NCI-H526 treated with DMSO at 0.1 percent for 48 hours (cell line): ENCODE results near the gene TGIF2.
A peak's percentile ranks its signal among the peaks of the same experiment; 100 is the strongest.
"Not testable (repeated sequence)": the region's sequence is repeated elsewhere in the genome, so short reads cannot be mapped to it uniquely, and the experiment has no call there.

Source experiments
- DNase-seq: peaks from one replicate; lab custom pipeline; 2025; lab: John Stamatoyannopoulos, UW

The TGIF2 gene

DNA sequence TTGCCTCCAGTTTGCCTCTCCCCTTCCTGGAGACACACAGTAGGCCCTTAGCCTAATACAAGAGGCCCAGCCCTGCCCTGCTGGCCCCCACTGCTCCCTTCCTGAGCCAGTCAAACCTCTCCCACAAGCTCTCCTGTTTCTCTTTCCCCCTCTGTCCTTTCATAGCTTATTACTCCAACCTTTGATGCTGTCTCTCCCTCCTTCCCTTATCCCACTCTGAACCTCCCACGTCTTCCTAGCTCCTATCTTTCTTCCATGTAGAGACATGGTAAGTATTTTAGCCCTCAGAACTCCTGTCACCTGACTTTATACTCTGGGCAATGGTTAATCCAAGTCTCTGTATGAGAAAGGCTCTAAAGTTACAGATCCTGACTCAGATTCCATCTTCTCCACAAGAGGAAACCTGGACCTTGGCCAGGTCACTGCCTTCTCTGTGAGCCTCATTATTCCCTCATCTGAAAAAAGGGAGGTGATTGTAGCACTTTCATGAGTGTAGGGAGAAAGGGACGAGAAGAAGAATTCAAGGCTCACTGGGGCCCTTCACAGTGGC lies 6.7 kb downstream of the TGIF2 start:
- DNase-seq, result no peak

DNA sequence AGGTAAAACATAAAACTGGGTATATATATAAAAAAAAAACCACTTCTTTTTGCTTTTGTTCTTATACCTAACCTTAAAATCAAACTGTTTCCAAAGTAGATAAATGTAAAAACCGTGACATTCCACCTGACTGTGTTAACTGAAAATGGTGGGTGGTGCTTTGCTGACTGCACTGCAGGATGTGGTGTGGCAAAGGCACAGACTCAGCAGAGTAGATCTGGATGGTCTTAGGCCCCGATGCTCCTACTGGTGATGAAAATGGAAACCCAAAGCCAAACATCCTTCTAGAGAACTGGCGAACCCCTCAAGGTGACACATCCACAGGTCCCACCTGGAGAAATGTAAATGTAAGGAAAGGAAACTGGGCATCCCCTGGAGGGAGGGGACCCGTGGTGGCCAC lies 8.9 kb downstream of the TGIF2 start:
- no peak for DNase-seq

DNA sequence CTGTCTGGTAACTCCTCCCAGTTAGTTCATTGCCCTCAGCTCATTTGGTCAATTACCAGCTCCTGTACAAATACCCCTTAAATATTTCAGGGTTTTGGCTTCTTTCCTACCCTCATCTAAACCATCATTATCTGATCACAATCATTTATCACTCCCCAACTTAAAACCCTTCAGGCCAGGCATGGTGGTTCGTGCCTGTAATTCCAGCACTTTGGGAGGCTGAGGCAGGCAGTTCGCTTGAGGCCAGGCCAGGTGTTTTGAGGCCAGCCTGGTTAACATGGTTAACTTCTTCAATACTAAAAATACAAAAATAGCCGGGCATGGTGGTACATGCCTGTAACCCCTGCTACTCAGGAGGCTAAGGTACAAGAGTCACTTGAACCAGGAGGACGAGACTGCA lies 9.4 kb downstream of the TGIF2 start:
- DNase-seq, result no peak

DNA sequence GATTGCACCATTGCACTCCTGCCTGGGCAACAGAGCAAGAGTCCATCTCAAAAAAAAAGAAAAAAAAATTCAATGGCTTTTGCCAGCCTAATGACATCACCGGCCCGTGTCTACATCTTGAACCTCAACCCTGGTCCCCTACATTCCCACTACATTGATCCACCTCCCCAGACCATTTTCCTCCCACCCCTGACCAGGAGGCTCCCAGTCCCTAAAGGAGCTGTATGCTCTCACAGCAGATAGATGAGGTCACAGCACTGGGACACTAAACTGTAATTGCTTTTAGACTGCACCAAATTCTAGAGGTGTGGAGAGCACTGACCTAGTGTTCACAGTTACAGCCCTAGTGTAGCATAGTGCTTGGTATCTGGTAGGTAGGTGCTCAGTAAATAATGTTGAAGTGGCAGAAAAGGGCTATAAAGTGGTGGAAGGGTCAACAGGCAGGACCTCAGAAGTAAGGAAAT lies 10.7 kb downstream of the TGIF2 start:
- no peak for DNase-seq

DNA sequence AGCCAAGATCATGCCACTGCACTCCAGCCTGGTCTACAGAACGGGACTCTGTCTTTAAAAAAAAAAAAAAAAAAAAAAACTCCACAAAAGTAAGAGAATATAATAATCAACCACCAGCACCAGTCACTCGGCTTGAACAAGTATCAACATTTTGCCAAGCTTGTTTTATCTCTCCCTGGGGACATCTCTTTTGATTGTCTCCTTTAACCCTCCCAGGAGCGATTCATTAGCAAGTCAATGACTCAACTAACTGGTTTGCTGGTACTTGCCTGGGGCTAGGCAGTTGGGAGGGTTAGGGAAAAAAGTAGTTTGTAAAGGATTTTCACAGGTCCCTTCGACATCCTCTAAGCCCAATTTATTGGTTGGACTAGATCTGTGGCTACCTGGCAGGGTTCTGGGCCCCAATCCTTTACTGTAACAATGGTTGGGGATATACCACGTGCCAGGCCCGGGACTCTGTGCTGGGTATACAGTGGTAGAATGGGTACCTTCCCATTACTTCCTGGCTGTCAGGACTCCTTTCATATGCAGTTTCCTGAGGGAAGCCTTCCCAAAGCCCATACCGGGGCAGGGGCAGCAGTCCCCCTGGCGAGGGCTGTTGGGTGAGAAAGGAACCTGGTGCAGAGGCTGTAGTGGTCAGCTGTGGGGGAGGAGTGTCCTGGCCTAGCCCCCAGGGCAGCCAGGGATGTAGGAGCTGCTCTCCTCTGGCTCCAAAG lies 12.2 kb downstream of the TGIF2 start:
- peak; percentile 98 for DNase-seq

DNA sequence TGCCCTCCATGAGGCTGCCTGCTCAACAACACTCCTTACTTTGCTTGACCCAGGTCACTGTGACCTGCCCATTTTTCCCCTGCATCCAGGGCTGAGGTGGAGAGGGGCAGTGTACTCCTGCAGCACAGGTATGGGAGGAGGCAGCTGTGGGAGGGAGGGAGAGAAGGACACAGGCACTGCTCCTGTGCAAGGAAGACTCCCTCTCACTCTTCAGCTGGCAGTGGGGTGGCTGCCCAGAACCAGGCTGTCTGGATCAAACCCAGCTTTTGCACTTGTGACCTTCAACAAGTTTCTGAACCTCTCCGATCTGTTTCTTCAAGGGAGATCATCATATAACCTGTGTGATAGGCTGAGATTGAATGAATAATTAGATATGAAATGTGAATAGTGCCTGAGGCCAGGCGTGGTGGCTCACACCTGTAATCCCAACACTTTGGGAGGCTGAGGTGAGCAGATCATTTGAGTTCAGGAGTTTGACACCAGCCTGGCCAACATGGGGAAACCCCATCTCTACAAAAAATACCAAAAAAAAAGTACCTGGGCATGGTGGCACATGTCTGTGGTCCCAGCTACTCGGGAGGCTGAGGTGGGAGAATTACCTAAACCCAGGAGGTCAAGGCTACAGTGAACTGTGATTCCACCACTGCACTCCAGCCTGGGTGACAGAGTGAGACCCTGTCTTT lies 14.1 kb downstream of the TGIF2 start:
- DNase-seq, result no peak

DNA sequence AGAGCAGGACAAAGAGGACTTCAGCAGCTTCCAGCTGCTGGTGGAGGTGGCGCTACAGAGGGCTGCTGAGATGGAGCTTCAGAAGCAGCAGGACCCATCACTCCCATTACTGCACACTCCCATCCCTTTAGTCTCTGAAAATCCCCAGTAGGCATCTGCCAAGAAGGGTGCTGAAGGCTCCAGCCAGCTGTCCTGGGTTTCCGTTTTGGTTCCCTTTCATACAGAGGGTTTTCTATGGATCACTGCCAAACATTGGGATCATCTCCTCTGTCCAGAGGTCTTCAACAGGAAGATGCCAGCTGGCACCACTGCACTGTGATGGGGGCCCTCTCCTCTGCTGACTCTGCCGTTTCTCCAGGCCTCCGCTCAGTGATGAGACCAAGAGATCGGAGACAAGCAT lies 17.9 kb downstream of the TGIF2 start:
- DNase-seq, result no peak

DNA sequence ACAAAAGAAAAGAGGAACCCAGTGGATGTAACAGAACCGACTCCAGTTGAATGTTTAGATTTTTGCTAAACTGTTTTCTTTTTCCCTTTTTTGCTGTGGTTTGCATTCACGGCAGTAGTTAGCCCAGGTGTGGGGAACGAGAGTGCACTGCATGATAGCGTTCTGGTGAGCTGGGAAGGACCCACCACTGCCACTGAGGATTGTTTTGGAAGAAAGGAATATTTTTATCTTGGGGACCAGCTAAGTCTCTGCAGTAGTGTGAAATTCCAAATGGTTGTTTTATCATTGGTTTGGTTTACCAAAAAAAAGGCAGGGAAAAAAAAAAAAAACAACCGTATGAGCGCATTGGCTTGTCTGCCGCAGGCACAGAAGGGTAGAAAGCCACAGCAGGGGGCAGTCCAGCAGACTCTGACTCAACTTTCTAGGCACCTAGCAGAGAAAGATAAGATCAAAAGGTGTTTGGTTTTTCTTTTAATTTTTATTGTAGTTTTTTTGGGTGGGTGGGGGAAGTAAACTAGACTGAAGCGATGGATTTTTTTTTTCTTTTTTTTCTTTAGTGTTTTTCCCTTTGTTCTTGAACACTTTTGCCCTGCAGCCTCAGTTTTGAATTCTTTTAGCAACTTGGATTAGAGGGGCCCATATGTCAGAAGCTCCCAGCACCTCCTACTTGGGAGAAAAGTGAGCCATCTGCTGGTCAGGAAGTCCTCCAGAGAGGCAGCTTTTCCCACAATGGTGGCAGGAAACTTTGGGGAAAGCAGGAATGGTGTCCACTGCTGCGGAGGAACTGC lies 18.7 kb downstream of the TGIF2 start:
- no peak for DNase-seq

DNA sequence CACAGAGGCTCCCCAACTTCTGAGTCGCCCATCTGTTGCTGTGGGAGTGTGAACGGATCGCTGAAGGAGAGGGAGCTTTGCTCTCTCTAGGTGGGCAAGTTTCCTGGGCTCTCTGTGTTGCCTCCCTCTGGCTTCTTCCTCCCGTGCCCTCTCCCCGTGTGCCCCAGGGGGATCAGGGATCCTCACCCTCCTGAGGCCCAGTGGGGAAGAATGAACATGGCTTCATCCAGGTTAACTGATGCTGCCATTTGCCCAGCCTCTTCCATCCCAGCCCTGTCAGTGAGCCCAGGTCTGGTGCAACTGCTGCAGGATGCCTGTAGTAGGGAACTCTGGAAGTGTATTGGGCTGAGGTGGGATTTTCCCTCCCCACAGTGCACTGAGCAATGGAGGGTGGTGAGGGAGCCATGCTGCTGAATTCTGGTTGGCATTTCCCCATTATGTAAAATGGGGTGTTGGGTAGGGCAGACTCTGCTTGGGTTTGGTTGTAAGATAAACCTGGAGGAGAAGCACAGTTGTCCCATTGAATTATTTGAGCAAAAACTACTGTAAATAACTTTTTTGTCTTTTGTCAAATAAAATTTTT lies 20.0 kb downstream of the TGIF2 start:
- no peak for DNase-seq

DNA sequence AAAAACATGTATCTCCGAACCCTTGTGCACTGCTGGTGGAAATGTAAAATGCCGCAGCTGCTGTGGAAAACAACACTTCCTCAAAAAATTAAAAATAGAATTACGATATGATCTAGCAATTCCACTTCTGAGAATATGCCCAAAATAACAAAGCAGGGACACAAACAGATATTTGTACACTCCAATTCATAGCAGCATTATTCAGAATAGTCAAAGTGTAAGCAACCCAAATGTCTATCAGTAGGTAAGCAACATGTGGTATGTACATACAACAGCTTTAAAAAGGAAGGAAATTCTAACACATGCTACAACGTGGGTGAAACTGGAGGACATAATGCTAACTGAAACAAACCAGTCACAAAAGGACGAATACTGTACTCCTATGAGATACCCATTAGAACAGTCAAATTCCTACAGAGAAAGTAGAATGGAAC lies 26.5 kb downstream of the TGIF2 start:
- no peak for DNase-seq

DNA sequence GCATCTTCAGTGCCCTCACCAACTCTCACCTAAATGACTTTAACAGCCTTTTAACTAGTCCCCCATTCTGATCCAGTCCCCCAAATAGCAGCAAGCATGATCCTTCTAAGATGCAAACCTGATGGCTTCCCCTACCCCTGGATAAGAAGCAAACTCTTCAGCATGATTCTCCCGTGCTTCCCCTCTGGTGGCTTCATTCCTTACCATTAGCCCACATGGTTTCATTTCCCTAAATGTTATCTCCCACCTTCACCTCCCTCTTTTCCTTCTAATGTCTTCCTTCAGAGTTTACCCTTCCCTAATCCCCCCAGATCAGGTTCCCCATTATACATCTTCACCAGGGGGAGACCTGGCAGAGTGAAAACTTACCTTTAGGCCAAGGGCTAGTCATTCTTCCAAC lies 28.1 kb downstream of the TGIF2 start:
- DNase-seq, result no peak

DNA sequence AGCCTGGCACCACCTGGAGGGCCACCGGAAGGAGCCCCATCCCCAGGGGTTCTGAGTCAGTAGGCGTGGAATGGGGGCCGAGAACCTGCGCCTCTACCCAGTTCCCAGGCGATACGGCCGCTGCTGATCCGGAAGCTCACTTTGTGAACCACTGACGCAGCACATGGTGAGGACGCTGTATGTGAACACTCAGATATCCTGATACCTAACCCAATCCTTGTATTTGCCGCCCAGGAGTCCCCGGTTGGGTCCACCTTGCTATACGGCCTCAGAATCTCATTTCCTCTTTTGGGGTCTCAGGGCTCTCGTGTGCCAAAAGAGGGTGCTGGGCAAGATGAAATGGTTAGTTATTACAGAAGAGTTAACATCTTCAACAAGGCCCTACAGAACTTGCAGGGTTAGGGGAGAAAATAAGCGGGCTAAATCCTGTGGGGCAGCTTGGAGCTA lies 31.6 kb downstream of the TGIF2 start:
- no peak for DNase-seq

DNA sequence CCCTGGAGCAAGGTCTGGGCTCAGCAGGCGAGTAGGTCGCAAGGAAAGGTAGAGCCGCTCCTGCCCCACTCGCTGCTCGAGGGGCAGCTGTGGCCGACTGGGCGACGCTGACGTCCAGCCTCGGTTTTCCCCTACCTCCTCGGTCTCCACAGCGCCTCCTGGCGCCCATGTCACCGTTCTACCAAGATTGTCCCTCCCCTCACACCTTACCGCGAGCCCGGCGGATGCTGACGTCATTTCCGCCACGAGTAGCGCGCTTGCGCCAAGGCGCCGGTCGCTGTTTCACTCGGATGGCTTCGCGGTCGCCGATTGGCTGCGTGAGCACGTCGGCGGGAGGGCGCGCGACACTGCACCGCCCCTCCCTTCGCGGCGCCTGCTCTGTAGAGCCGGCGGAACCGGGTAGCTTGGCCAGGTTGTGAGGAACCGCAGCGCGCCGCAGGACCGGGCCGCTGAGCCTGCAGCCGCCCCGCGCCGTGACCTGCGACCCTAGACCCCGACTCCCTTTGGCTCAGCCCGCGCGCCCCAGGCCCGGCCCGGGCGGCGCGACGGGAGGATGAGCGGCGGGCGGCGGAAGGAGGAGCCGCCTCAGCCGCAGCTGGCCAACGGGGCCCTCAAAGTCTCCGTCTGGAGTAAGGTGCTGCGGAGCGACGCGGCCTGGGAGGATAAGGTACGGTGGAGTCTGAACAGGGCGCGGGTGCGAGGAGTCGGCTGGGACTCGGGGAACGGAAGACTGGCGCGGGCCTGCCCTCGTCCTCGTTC lies 32.2 kb downstream of the TGIF2 start, which contains the start of gene RAB5IF:
RAB5IF (plus strand) TSS at position 381 of the 759 bp plus-strand sequence; CDS start at position 554, 173 bp downstream.
- peak; percentile 98 for DNase-seq

DNA sequence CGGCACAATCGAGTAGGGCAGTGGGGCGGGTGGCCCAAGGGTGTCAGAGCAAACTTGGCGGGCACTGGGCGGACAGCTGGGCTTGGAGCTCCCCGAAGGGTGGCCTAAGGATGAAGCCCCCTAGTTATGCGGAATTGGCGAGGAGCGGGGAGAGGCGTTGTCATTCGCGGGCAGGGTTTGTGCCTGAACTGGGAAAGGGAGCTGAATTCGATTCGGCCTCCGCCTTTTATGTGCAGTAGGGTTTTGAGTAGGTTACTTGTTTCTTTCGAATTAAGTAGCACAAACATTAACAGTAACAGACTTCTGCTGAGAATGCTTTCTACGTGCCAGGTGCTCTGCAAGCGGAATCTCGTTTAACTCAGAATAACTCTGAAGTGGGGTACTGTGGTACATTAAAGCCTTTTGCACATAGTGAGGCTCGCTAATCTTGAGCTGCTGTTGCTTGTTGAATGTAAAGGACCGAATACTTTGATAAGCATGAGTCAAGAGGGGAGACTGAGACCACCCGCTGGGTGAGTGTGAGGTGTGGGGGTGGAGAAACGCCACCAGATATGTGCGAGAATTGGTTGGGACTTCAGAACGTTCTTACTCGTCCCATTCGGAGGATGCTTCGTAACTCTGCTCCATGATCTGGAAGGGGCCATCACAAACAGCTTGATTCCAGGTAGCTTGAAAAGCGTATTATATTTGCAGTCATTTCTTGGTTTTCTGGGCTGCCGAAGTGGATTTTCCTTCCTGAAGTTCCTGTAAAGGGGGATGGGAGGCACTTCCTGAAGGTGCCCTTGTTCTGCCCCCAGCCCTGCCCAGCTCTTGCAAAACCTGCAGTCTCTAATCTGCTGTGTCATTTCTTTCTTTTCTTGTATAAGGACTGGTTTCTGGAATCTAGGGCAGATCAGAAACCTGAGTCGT lies 33.0 kb downstream of the TGIF2 start:
- DNase-seq, result no peak

DNA sequence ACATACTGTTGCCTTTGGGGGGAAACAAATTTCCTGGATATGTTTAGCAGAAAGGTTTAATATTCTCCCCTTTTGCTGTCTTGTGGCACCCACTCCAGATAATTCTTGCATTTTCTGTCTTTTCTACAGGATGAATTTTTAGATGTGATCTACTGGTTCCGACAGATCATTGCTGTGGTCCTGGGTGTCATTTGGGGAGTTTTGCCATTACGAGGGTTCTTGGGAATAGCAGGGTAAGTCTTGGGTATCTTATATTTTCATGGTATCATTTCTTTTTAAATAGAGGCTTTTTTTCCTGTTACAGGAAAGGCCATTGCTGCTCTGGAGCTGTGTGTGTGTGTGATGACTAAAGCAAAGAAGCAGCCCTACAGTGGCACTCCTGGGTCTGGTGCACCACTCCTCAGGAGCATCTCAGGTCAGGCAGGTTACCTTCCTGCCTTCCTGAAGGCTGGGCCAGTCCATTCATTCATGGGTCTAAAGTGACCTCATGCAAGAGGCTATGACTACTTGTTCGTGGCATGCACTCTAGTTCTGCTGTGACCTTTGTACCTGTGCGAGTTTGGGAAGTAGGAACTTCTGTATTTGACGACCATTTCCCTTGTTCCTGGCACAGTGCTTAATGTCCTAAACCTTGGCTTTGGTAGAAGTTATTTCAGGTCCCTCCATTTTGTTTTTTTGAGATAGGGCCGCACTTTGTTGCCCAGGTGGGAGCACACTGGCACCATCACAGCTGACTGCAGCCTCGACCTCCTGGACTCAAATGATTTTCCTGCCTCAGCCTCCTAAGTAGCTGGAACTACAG lies 34.4 kb downstream of the TGIF2 start:
- no peak for DNase-seq

DNA sequence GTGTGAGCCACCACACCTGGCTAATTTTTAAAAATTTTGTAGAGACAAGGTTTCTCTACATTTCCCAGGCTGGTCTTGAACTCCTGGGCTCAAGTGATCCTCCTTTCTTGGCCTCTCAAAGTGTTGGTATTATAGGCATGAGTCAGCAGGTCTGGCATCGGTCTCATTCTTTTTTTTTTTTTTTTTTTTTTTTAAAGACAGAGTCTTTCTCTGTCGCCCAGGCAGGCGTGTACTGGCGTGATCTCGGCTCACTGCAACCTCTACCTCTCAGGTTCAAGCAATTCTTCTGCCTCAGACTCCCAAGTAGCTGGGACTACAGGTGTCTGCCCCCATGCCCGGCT lies 35.0 kb downstream of the TGIF2 start:
- not testable (repeated sequence) for DNase-seq

DNA sequence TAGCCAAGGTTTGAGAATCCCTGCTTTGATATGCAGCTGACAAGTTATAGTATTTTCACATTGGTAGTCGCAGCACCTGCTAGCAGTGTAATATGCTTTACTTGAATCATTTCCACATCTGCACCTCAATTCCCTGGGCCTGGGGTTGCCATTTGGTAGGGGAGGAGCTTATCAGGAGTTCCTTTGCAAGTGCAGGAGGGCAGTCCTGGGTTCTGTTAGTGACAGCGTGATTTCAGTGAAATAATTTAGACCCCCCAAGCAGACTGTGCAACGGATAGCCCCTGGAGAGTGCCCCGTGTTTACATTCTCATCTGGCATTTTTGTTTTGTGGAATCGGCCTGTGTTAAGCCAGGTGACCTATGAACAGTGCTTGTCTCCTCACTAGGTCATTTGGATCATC lies 38.2 kb downstream of the TGIF2 start:
- DNase-seq, result no peak

DNA sequence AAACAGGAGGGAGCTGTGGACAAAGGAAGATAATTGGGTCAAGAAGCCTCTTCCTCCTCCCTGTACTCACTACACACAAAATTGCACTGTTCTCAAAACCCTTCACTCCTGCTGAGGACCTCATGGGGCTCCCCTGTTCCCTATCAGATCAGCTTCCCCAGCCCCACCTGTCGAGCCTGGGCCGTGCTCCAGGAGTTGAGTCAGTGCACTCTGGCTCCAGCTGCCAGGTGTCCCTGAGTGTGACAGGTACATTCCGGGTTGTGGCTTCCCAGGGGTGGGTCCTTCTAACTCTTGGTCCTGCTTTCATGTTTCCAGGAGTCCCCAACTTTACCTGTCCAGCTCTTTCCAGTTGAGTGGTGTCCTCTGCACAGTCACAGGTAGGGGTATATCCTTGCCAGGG lies 40.6 kb downstream of the TGIF2 start:
- no peak for DNase-seq

DNA sequence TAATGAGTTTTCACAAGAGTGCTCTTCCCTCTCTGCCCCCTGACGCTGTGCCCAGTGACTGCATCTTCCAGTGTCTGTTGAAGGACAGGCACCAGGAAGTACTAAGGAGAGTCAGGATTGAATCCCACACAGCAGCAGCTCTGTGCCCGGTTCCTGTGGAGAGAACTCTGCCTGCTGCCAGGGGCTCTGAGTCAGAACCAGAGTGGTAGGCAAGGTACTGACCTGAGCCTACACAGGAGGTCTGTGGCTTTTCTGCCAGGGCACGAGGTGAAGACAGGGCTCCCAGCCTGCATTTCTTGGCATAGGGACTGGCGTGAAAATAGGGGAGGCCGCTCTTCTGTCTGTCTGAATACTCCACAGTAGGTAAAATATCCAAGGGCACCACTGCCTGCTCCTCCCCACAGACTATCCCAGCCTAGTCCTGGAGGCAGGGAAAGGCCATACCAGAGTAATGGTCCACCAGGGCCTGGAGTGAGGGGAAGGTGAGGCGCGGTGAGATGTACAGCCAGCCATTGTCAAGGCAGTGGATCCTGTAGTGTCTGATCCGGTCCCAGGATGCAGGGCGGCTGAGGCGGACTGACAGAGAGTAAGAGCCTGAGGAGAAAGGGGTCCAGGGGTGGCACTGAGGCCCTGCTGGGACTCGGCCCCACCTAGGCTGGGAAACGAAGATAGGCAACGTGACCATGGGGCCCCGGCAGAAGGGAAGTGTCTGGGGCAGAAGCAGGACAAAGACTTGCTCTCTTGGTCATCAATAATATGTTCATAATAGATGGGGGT lies 41.6 kb downstream of the TGIF2 start:
- no peak for DNase-seq
